PC-9 (cell line): ENCODE measurements around the gene PER3. TPM values are rescaled to one million over a fixed set of nuclear protein-coding genes. Genes with fewer than 3 reads are reported as not detected.

ENCODE experiments used
- BruUV-seq: library from RNA; stranded (reverse); fragments of 400-500 nt; replicated peaks from 2 replicates; lab custom pipeline; 2021; lab: Mats Ljungman, UMichigan
- CTCF ChIA-PET: fragments of 300-600 bp; sonication (Branson Sonifier 250); formaldehyde crosslinking; loops from one replicate; lab custom pipeline; 2022; ENCODE audit warnings: antibody characterized with exemption; lab: Charles Lee
- POLR2A ChIA-PET: fragments of 300-600 bp; sonication (Branson Sonifier 250); formaldehyde crosslinking; loops from one replicate; lab custom pipeline; 2022; ENCODE audit warnings: antibody characterized with exemption; ENCODE audit not compliant: unreplicated experiment; lab: Charles Lee
- DNase-seq, 2 experiments: peaks; one replicate each; pipeline versions ENCODE4 v3.0.0 to v3.0.0-alpha.2; 2015 to 2022; ENCODE audit warnings: mixed read lengths in 1 of 2
- H2AFZ ChIP-seq: fragments of 200-600 bp; sonication (generic); 2 replicates; pipeline ENCODE4 v1.8.1; 2017; ENCODE audit warnings: antibody characterized with exemption
- H3F3A ChIP-seq: fragments of 200-600 bp; sonication (generic); 2 replicates; pipeline ENCODE4 v1.8.1; 2017; ENCODE audit warnings: antibody characterized with exemption, mild to moderate bottlenecking, low read depth; ENCODE audit not compliant: insufficient read depth
- H3K27ac ChIP-seq: fragments of 200-600 bp; sonication (generic); 2 replicates; pipeline ENCODE4 v1.6.1; 2016; ENCODE audit warnings: mixed run types
- H3K27me3 ChIP-seq: fragments of 200-600 bp; sonication (generic); 2 replicates; pipeline ENCODE4 v1.6.1; 2016; ENCODE audit warnings: low read depth, mixed run types; ENCODE audit not compliant: insufficient read depth
- H3K36me3 ChIP-seq: fragments of 200-600 bp; sonication (generic); 2 replicates; pipeline ENCODE4 v1.6.1; 2016; ENCODE audit warnings: low read depth, mixed run types
- H3K4me1 ChIP-seq: fragments of 200-600 bp; sonication (generic); replicated peaks from 2 replicates; pipeline ENCODE4 v1.6.1; 2016; ENCODE audit warnings: mixed run types; ENCODE audit not compliant: insufficient read depth
- H3K4me2 ChIP-seq: fragments of 200-600 bp; sonication (generic); 2 replicates; pipeline ENCODE4 v1.6.1; 2017; ENCODE audit warnings: mixed run types
- H3K4me3 ChIP-seq: fragments of 200-600 bp; sonication (generic); 2 replicates; pipeline ENCODE4 v1.6.1; 2016; ENCODE audit warnings: mixed run types
- H3K79me2 ChIP-seq: fragments of 200-600 bp; sonication (generic); 2 replicates; pipeline ENCODE4 v1.6.1; 2017; ENCODE audit warnings: low read depth, mixed run types
- H3K9me2 ChIP-seq: fragments of 200-600 bp; sonication (generic); 2 replicates; pipeline ENCODE4 v1.8.1; 2017; ENCODE audit warnings: mild to moderate bottlenecking; ENCODE audit not compliant: insufficient read depth
- H3K9me3 ChIP-seq: fragments of 200-600 bp; sonication (generic); 2 replicates; pipeline ENCODE4 v1.8.1; 2016; ENCODE audit warnings: low read depth; ENCODE audit not compliant: insufficient read depth
- H4K20me1 ChIP-seq: fragments of 200-600 bp; sonication (generic); 2 replicates; pipeline ENCODE4 v1.8.1; 2017; ENCODE audit not compliant: insufficient read depth
- CTCF ChIP-seq: fragments of 200-600 bp; sonication (generic); conservative IDR thresholded peaks from 2 replicates; pipeline ENCODE4 v1.6.1; 2017; ENCODE audit warnings: mixed run types, antibody characterized with exemption, mild to moderate bottlenecking, moderate library complexity
- EZH2 ChIP-seq: fragments of 200-600 bp; sonication (generic); IDR thresholded peaks from 2 replicates; pipeline ENCODE4 v1.8.0; 2017; ENCODE audit warnings: antibody characterized with exemption, low read depth
- intact Hi-C: fragments of 100-400 bp; cut with micrococcal nuclease; formaldehyde crosslinking; loops from one replicate; pipeline ENCODE4 v1.10.0; 2022; ENCODE audit not compliant: unreplicated experiment
- total RNA-seq: library from RNA; stranded (reverse); gene quantifications from 2 replicates; pipeline ENCODE4 v1.2.3, GENCODE V29; 2021

Gene PER3
- total RNA-seq, 1 experiment from 2014 or later, result 25.1 TPM

DNA sequence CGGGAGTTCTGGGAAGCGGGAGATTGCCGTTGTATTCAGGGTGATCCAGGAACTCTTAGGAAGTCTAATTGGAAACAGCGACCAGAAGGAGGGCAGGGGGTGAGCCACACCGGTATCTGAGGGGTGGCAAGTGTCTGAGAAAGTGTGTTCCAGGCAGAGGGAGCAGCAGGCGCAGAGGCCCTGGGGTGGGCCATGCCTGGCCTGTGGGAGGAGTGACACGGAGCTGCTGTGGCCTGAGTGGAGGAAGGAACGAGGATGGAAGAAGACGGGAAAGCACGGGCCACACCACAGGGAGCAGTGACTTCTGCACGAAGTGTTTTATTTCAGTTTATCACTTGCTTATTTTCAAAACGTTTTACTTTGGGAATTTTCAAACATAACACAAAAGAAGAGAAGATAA is 11.3 kb downstream of the PER3 start:
- Histone ChIP-seq H3F3A (no peaks in the 10 kb centered on the region), H4K20me1 (no peaks in the 10 kb centered on the region), H3K36me3 (peaks cover 3% of the 10 kb centered on the region; the same call in 1 of the 2 replicates), H3K9me2 (no peaks in the 10 kb centered on the region), H3K4me3 (no peak overlapping the region), H3K4me2 (no peak overlapping the region), H3K9me3 (0 out of 2 replicates have a peak, but pooled peaks cover 4% of the 10 kb centered on the region), H3K79me2 (no peaks in the 10 kb centered on the region), H2AFZ (no peak overlapping the region), H3K27me3 (no peaks in the 10 kb centered on the region), H3K27ac (no peak overlapping the region), H3K4me1 (no peaks in the 10 kb centered on the region)
- BruUV-seq, result no TSS peak
- ChIA-PET POLR2A (no interaction called here), CTCF (no interaction called here)
- no peak for DNase-seq
- intact Hi-C loops, result no loop called here
- TF ChIP-seq CTCF (no peak), EZH2 (no peak)

- Histone ChIP-seq H3K36me3 (no peaks in the 10 kb centered on the region; the same call in 1 of the 2 replicates), H3K9me2 (no peaks in the 10 kb centered on the region), H3K4me1 (no peaks in the 10 kb centered on the region), H2AFZ (no peak overlapping the region), H3K27me3 (no peaks in the 10 kb centered on the region), H3K4me3 (no peak overlapping the region), H3F3A (no peaks in the 10 kb centered on the region), H3K9me3 (no peaks in the 10 kb centered on the region), H3K4me2 (no peak overlapping the region), H4K20me1 (no peaks in the 10 kb centered on the region), H3K79me2 (no peaks in the 10 kb centered on the region), H3K27ac (no peak overlapping the region)
- ChIA-PET CTCF (no interaction called here), POLR2A (no interaction called here)
- TF ChIP-seq CTCF (no peak), EZH2 (no peak)
- intact Hi-C loops, result no loop called here
- BruUV-seq, result no TSS peak
- no peak for DNase-seq
These were observed 21.4 kb downstream of the PER3 start for GRCh38 chr1:7805460-7805859.

- DNase-seq, result no peak
- POLR2A ChIA-PET, result interaction anchor here (0.7 kb wide), 1 partner anchor 253 kb away, joined by 3 read pairs; no protein-coding TSS in a partner anchor
- H3K4me3 ChIP-seq, result no peak overlapping the region
These were observed 24.3 kb downstream of the PER3 start for GRCh38 chr1:7808253-7808844.

More at GRCh38 chr1:7808253-7808844, 24.3 kb downstream of the PER3 start:
- no TSS peak for BruUV-seq
- Histone ChIP-seq H3K79me2 (no peaks in the 10 kb centered on the region), H4K20me1 (no peaks in the 10 kb centered on the region), H3K4me2 (no peak overlapping the region), H3F3A (no peaks in the 10 kb centered on the region), H3K9me2 (no peaks in the 10 kb centered on the region), H3K27ac (no peak overlapping the region), H2AFZ (no peak overlapping the region), H3K36me3 (0 out of 2 replicates have a peak, but pooled peaks cover 6% of the 10 kb centered on the region), H3K9me3 (0 out of 2 replicates have a peak, but pooled peaks cover 1% of the 10 kb centered on the region), H3K27me3 (no peaks in the 10 kb centered on the region), H3K4me1 (no peaks in the 10 kb centered on the region)
- intact Hi-C loops, result no loop called here
- CTCF ChIA-PET, result interaction anchor here (0.5 to 1.0 kb wide), 6 partner anchors 13 to 1049 kb away, joined by 3 to 5 read pairs (median 3); no protein-coding TSS in a partner anchor
- TF ChIP-seq EZH2 (no peak), CTCF (peak; percentile 68)
